GM21619 (cell line): ENCODE results near the gene SP140.

Experiments used
- ATAC-seq: cut with Tn5 transposase; IDR thresholded peaks from one replicate; pipeline ENCODE4 v1.9.1; 2021; ENCODE audit not compliant: unreplicated experiment

Gene SP140

GRCh38 chr2:230360028-230360427 is 134.5 kb downstream of the SP140 start:
- ATAC-seq: no peak

GRCh38 chr2:230362030-230362691 is 136.6 kb downstream of the SP140 start:
- no peak for ATAC-seq
